Germinal center (tissue), 1 donor: ENCODE measurements around the gene CALU.

Experiments used
- DNase-seq: peaks from one replicate; pipeline ENCODE4 v3.0.0; 2012; ENCODE audit warnings: mixed read lengths, low spot score

The CALU gene

GRCh38 chr7:128725531-128725930 lies 13.6 kb upstream of the CALU start:
- DNase-seq: no peak

DNA sequence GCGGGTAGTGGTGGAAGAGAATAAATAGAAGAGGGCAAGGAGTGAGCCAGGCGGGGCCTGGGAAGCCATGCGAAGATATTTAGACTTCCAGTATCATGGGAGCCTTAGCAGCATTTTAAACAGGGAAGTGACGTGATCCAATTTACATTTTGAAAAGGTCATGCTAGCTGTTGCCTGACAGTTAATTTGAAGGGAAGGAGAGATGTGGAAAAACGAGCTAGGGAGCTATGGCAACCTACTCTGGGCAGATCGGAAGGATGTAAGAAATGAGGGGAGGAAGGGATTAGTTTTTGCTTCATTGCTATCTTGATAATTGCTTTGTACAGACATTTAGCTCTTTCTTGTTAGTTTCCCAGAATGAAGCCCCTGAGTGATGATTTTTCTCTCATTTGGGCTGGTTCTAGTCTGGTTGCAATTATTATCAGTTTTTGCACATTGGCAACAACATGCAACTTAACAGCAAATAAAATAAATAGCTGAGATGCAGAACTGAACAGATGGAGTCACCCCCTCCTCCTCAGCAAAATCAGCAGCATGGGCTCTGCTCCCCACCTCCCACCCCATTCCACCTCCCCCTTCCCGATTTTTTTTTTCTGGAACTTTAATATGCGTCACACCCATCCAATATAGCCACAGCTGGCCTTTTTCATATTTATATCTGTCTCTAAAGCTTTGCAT lies 13.0 kb upstream of the CALU start:
- DNase-seq: no peak

DNA sequence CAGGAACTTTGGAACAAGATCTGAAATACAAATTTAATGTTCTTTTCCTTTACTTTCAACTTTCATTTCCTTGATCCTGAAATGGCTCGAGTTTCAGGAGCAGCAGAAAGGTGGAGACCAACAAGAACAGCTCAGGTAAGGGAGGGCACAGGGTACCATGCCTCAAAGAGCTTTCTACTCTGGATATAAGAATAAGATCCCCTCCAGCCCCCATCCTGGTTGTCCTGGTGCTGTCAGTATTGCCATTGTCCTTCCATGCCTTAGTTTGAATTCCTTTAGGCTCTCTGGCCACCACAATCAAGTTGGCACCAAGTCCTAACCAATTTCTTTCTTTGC lies 12.5 kb upstream of the CALU start:
- no peak for DNase-seq

DNA sequence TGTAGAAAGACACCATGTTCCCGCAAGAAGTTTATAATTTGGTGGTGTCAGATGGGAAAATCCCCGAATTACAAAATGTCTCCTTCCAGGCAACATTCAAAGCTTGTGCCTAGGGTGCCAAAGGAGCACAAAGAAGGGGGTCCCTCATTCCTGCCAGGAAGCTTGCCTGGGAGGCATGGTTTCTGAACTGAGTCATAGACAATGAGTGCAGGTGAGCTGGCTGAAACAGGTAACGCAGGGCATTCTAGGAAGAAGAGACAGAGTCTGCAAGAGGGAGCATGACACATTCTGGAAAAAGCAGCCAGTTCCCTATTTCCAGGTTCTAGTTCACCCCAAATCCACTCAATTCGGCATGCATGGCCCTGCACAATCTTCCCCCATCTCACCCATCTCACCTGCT lies 11.9 kb upstream of the CALU start:
- DNase-seq: no peak

- no peak for DNase-seq
Measured at GRCh38 chr7:128728598-128728997, 10.6 kb upstream of the CALU start.

DNA sequence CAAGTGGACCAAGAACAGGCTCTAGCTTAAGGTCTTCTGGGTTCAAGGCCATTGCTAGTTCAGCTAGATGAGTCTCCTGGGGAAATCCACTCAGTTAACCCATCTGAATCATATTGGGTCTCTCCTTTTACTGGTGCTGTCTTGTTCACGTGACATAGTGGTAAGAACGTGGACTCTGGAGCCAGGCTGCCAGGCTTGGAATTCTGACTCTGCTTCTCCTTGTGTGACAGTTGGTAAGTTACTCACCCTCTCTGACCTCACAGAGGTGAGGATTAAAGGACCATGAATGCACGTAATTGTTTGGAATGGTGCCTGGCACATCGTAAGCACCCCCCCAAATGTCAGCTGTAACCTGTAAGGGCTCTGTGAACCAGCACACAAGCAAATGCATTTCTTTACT lies 9.7 kb upstream of the CALU start:
- no peak for DNase-seq

DNA sequence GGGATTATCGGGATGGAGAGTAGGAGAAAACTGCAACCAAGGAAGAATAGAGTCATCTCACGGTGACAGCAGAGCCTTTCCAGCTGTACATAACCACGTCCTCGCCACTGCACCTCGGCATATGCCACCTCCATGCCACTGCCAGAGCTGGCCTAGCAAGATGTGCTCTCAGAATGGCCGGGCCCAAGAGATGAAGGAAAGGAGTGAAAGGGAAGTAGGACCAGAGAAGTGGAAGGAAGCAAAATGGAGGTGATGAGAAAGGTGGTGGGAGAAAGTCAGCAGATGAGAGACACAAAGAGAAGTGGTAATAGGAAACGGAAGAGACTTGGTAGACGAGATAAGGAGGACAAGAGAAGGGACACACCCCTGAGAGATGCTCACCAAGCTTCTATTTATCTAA lies 8.0 kb upstream of the CALU start:
- no peak for DNase-seq

DNA sequence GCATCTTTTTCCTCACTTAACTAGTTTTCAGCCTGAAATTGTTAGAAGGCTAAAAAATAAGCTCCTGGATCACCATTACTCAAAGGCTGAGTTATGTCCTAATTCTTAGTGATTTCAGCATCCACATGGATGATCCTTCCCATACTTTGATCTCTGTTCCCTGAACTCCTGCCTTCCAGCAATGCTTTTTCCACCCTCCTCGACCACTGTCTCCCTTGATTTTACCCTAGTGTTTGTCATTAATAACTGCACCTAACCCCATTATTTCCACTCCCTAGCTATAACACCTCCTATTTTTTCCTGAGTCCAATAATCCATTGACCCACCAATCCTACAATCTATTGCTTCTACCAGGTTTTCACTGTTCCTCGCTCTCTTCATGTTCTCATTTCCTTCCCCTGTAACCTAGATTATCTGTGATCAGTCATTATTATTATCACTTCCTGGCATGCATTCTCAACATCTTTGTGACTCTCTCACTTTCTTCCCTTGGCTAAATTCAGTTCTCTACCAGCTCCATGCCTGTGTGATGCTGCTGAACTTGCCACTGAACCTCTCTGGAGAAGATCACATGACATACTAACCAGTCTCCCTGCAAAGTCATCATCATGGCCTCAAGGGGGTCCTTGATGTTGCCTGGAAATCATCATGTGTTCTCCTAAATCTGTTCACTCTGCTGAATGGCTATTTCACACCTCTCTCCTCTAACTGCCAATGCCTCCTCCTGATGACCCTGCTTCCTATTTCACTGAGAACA lies 6.5 kb upstream of the CALU start:
- no peak for DNase-seq

DNA sequence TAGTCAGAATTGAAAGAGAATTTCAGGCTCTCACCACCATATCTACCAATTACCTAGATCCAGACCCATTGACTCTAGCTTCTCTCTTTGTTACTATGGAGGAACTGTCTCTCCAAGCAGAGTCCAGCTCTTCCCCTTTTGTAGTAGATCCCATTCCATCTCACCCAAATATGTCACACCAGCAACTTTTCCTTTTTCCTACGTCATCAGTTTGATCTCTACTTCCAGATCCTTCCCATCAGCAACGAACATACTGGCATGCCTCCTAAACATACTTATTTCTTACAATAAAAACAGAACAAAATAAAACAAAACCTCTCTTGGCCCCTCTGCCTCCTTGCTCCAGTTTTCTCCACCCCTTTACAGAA lies 5.9 kb upstream of the CALU start:
- no peak for DNase-seq

GRCh38 chr7:128734890-128735289 lies 4.3 kb upstream of the CALU start:
- peak; percentile 14 for DNase-seq

- DNase-seq: peak; percentile 27
Measured at GRCh38 chr7:128735436-128735835, 3.7 kb upstream of the CALU start.

DNA sequence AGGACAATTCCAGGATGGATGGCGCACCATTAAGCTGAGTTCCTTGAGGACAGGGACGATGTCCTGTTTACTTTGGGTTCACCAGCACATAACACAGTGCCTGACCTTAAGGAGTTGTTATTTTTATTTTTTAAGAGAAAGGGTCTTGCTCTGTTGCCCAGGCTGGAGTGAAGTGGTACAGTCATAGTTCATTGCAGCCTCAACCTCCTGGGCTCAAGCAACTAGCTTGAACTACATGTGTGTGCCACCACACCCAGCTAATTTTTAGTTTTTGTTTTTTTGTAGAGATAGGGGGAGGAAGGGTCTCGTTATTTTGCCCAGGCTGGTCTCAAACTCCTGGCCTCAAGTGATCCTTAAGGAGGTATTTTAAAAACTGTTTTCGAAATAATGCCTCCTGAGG lies 1.7 kb upstream of the CALU start:
- DNase-seq: no peak

GRCh38 chr7:128737867-128738385 lies 1.2 kb upstream of the CALU start:
- no peak for DNase-seq

- DNase-seq: peak; percentile 18
Measured at GRCh38 chr7:128738570-128739047, 550 bp upstream of the CALU start.

- DNase-seq: no peak
Measured at GRCh38 chr7:128739990-128740682, 977 bp downstream of the CALU start.

DNA sequence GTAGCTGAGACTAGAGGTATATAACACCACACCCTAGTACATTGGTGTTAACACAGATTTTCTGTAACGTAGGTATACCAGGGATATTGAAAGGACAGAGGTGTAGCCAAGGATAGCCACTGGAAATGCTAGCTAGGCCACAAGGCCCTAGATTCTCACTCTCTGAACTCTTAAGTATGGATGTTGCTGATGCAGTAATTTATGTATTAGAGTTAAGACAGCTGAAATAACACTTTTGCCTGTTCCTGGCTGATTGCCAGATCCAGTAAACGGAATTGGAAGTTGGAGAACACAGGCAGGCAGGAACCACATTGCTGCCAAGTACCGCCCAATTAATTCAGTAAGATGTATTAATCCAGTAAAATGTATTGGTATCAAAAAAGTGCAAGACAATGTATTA lies 1.8 kb downstream of the CALU start:
- no peak for DNase-seq

GRCh38 chr7:128741491-128741890 lies 2.3 kb downstream of the CALU start:
- DNase-seq: no peak

- DNase-seq: no peak
Measured at GRCh38 chr7:128742206-128742605, 3.0 kb downstream of the CALU start.

DNA sequence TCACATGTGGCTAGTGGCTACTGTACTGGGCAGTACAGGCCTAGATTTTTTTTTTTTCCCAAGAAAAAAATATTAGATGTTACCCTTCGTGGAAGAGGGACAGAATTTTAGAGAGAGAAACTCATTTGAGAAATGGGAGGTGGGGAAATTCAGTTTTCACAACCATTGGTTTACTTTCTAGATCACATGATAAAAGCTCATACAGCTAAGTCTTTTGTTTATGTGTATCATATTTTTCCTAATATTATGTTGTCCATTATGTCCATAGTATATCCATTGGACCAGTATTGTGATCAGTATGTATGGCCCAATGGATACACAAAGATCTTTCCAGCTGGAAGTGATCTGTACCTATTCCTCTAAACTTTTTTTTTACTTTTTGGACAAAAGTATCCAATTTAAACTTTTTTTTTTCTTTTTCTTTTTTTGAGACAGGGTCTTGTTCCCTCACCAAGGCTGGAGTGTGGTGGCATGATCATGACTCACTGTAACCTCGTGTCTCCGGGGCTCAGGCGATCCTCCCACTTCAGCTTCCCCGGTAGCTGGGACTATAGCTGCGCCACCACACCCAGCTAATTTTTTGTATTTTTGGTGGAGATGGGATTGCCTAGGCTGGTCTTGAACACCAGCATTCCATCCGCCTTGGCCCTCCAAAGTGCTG lies 4.1 kb downstream of the CALU start:
- DNase-seq: no peak

DNA sequence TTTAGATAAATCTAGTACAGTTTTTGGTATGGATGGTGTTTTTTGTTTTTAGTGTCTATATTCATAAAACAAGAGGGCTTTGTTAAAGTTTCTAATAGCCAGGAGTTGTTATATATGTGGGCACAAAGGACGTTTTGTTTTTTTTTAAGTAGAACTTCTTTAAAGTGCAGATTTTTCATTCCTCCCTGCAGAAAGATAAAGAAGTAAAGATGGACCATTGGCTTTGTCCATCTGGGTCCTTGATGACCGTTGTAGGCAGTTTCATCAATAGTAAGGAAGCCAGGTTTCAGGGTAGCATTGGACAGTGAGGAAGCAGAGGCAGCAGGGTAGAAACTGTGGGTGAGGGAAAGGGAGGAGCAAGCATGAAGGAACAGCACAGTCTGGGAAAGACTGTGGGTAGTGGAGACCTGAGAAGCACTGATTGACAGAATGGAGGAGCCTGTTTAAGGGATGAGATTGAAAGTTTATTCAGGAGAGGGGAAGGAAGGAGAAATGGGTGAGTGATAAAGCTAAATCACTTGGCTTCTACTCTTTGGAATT lies 5.3 kb downstream of the CALU start:
- no peak for DNase-seq

DNA sequence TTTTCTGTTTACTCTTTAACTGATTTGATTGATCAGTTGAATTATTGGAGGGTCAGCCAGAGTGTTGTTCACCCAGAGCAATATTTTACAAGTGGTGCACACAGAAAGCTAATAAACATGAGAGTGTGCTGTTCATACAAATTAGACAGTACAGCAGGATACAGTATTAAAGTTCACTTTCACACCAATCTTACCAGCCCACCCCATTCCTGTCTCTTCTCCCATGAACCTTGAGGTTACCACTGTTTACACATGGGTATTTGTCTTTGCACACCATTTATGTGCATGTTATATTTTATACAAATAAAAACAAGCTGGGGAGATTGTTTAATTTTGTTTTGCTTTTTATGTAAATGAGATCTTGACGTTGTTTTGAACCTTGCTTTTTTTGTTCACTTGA lies 6.5 kb downstream of the CALU start:
- no peak for DNase-seq
